Subcutaneous abdominal adipose tissue (tissue), 5 donors: ENCODE data around the gene SETDB1.

ENCODE experiments used
- H3K27ac ChIP-seq: one replicate; pipeline ENCODE4 v1.7.0; 2013; ENCODE audit warnings: low read depth, mild to moderate bottlenecking, inconsistent platforms, low read length, moderate library complexity
- H3K27me3 ChIP-seq, 5 donors: one replicate each; pipeline ENCODE4 v1.7.0; 2013; ENCODE audit warnings: low read length in 5 of 5, inconsistent platforms in 1 of 5; ENCODE audit not compliant: control insufficient read depth in 5 of 5, insufficient read depth in 4 of 5
- H3K36me3 ChIP-seq, 5 donors: one replicate each; pipeline ENCODE4 v1.7.0; 2013; ENCODE audit warnings: low read length in 5 of 5; ENCODE audit not compliant: control insufficient read depth in 5 of 5, insufficient read depth in 5 of 5
- H3K4me1 ChIP-seq, 5 donors: one replicate each; pipeline ENCODE4 v1.7.0; 2013; ENCODE audit warnings: low read length in 5 of 5, mild to moderate bottlenecking in 3 of 5, moderate library complexity in 1 of 5; ENCODE audit not compliant: control insufficient read depth in 5 of 5, insufficient read depth in 5 of 5
- H3K4me3 ChIP-seq, 5 donors: one replicate each; pipeline ENCODE4 v1.7.0; 2013; ENCODE audit warnings: low read length in 5 of 5, low read depth in 1 of 5
- H3K9ac ChIP-seq, 5 donors: one replicate each; pipeline ENCODE4 v1.7.0; 2013; ENCODE audit warnings: low read length in 5 of 5, mild to moderate bottlenecking in 4 of 5, moderate library complexity in 3 of 5
- H3K9me3 ChIP-seq, 5 donors: one replicate each; pipeline ENCODE4 v1.7.0; 2013; ENCODE audit warnings: low read length in 5 of 5; ENCODE audit not compliant: control insufficient read depth in 5 of 5
- donor health status: healthy.
- donor health status: healthy.
- donor health status: healthy.
- donor health status: healthy.
- donor health status: healthy.

The SETDB1 gene

DNA sequence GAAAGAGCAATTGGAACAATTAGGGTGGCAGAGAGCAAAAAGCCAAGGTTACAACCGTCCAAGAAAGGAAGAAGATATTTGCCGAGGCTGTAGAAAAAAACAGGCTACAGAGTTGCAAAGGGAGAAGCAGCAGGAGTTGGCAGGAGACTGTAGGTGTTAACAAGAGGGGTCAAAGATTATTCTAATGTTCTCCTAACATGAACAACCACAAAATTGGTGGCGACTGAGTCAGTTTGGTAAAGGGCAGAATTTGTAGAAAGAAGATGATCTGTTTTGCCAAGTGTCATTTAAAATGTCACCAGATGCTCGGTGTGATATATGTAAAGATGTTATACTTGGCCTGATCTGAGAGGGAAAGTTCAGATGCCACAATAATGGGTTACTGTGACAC is 81.7 kb downstream of the SETDB1 start:
- Histone ChIP-seq H3K9me3 (no peaks in the 10 kb centered on the region), H3K27ac (peak overlapping the region; percentile 95), H3K36me3 (peaks cover 0 to 2% (median 0%) of the 10 kb centered on the region in 5 donors), H3K9ac (peak overlapping the region; percentile 30 to 86 (median 66)), H3K4me1 (peaks cover 7 to 69% (median 65%) of the 10 kb centered on the region in 5 donors), H3K4me3 (peak overlapping the region; percentile 59 to 99 (median 97)), H3K27me3 (no peaks in the 10 kb centered on the region)

DNA sequence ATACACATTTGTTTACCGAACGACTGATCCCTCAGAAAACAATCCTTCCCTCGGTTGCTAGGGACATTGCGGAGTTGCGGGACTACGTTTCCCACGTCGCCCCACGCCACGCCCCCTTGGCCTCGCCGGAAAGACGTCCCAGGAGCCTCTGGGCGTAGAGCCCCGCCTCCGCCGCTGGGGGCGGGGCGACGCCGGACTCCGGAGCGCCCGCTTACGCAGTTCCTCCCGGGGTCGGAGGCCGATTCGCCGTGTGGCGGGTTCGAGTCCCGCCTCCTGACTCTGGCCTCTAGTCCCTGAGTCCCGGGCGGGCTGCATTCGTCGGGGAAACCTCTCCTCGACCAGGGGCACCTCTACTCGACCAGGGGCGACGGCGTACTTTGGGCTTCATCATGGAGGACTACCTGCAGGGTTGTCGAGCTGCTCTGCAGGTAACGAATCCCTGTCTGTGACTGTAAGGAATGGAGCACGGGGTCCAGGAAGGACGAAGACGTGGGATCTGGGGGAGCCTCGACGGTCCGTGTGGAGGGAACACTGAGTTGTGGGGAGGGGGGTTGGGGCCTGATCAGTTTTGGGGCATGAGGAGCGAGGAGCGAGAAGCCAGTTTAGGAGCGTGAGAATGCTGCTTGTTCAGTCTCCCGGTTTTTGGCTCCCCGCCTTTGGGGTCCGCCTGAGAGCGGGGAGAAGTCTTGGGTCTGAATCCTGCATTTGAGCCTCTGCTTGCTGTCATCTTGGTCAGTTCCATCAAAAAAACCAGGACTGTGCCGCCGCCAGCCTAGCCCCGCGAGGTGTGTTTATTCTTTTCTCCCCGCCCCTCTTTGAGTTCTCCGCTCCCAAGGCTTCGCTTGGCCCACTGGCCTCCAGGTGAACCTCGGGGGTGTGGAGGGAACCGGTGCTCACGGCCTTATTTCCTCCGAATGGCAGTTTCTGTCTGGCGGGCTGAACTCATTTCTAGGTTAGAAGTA is 82.4 kb downstream of the SETDB1 start, which contains the start of gene PRUNE1:
Gene PRUNE1 (plus strand): TSS at position 206 of the 962 bp plus-strand sequence. CDS start 184 bp downstream, at position 390.
- peaks cover 7 to 67% (median 64%) of the 10 kb centered on the region in 5 donors for H3K4me1 ChIP-seq

DNA sequence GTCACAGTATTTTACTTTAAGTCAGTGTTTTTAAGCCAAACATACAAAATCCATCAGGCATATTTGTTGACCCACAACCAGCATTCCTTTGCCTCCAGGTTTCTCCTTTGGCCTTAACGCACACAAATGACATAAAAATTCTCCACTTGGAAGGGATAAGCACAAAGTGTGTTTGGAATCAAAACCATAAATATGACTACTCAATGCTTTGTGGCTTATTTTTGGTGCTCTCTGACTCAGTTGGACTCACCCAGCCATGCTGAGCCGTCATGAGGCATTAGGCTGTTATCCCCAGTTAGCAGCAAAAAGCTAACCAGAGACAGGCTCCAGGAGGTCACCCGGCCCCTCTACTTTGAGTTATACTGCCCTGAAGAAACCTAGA is 83.0 kb downstream of the SETDB1 start:
- Histone ChIP-seq H3K27ac (peak overlapping the region; percentile 95), H3K9me3 (no peaks in the 10 kb centered on the region), H3K27me3 (no peaks in the 10 kb centered on the region), H3K4me3 (peak overlapping the region; percentile 78 to 100 (median 99)), H3K4me1 (peaks cover 7 to 62% (median 57%) of the 10 kb centered on the region in 5 donors), H3K36me3 (peaks cover 0 to 5% (median 0%) of the 10 kb centered on the region in 5 donors), H3K9ac (peak overlapping the region; percentile 61 to 95 (median 89))

More for the DNA sequence above, 82.4 kb downstream of the SETDB1 start, which contains the start of gene PRUNE1:
- Histone ChIP-seq H3K27ac (peak within 1 kb of the TSS; percentile 95), H3K4me3 (peak within 1 kb of the TSS; percentile 78 to 100 (median 99)), H3K36me3 (peaks cover 0 to 5% (median 0%) of the 10 kb centered on the region in 5 donors), H3K9ac (peak within 1 kb of the TSS; percentile 61 to 95 (median 89)), H3K27me3 (no peaks in the 10 kb centered on the region), H3K9me3 (no peaks in the 10 kb centered on the region)

DNA sequence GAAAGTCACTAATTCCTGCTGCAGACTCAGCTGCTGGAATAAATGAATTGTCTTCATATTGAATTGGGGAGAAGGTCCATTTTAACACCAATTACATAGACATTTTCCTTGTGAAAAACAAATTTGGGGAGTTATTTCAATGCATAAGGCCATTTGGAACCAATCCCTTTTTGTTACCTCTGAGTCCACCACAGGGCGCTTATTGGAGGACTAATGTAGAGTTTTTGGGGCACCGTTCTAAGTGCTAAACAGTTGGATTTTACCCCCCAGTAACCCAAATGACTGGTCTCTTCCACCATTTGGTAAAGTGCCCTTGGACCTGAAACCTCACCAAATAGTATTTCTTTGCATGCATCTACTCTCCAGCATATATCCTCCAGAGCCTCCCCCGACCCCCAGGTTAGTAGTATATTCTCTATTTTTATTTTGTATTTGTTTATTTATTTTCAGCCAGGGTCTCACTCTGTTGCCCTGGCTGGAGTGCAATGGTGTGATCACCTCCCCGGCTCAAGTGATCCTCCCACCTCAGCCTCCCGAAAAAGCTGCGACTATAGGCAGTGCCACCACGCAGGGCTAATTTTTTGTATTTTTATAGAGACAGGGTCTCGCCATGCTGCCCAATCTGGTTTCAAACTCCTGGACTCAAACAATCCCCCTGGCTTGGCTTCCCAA is 83.6 kb downstream of the SETDB1 start:
- Histone ChIP-seq H3K27me3 (no peaks in the 10 kb centered on the region), H3K9ac (peak overlapping the region in 1 of 5 donors; percentile 13), H3K9me3 (no peaks in the 10 kb centered on the region), H3K27ac (peak overlapping the region; percentile 95), H3K4me3 (peak overlapping the region in 2 of 5 donors; percentile 93 to 99), H3K4me1 (peaks cover 7 to 57% (median 52%) of the 10 kb centered on the region in 5 donors), H3K36me3 (peaks cover 0 to 5% (median 0%) of the 10 kb centered on the region in 5 donors)

DNA sequence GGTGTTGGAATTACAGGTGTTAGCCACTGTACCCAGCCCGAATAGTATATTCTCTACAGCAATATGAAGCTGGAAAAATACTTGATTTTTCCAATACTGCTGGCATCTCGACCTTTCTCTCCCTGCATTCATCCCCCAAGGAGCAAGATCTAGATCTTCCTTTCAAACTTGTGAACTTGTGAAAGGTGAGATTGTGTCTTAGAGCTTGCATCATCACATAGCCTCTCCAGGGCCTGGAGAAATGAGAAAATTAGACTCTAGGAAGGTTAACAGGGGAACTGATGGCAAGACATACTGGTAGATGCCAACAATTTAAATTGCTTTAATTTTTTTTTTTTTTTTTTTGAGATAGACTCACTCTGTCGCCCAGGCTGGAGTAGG is 84.2 kb downstream of the SETDB1 start:
- no peak overlapping the region for H3K4me3 ChIP-seq
- no peak overlapping the region for H3K27ac ChIP-seq
- no peaks in the 10 kb centered on the region for H3K9me3 ChIP-seq
- peaks cover 7 to 53% (median 47%) of the 10 kb centered on the region in 5 donors for H3K4me1 ChIP-seq
- peaks cover 0 to 5% (median 0%) of the 10 kb centered on the region in 5 donors for H3K36me3 ChIP-seq
- H3K9ac ChIP-seq: no peak overlapping the region
- no peaks in the 10 kb centered on the region for H3K27me3 ChIP-seq

DNA sequence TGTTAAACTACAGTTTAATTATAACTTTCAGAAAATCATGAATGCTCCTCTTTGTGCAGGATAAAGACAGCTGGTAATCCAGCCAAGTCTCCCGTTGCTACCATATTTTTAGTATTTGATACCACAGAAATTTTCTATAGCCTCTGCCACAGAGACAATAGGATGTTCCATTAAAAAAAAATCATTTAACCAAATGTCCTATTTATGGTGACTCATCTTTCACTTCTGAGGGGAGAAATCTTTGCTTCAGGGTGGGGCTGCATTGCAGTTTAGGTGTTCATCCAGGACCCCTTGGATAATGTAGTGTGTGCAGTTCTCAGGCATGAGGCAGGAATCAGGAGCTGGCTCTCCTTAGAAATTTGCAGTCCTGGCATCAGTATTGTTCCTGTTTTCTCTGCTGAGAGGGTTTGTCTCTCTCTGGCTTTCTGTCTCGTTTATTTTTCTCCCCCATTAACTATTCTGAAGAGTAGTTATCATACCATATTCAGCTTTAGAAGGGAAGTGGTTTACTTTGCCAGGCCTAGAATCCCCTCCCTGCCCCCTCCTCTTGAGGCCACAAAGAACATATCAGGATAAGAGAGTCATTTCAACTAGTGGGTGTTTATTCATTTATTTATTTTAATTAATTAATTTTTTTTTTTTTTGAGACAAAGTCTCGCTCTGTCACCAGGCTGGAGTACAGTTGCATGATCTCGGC is 85.1 kb downstream of the SETDB1 start:
- H3K9ac ChIP-seq: peak overlapping the region in 1 of 5 donors; percentile 7
- no peak overlapping the region for H3K4me3 ChIP-seq
- peaks cover 7 to 44% (median 37%) of the 10 kb centered on the region in 5 donors for H3K4me1 ChIP-seq
- peaks cover 0 to 5% (median 0%) of the 10 kb centered on the region in 5 donors for H3K36me3 ChIP-seq
- no peaks in the 10 kb centered on the region for H3K27me3 ChIP-seq
- no peak overlapping the region for H3K27ac ChIP-seq
- no peaks in the 10 kb centered on the region for H3K9me3 ChIP-seq

DNA sequence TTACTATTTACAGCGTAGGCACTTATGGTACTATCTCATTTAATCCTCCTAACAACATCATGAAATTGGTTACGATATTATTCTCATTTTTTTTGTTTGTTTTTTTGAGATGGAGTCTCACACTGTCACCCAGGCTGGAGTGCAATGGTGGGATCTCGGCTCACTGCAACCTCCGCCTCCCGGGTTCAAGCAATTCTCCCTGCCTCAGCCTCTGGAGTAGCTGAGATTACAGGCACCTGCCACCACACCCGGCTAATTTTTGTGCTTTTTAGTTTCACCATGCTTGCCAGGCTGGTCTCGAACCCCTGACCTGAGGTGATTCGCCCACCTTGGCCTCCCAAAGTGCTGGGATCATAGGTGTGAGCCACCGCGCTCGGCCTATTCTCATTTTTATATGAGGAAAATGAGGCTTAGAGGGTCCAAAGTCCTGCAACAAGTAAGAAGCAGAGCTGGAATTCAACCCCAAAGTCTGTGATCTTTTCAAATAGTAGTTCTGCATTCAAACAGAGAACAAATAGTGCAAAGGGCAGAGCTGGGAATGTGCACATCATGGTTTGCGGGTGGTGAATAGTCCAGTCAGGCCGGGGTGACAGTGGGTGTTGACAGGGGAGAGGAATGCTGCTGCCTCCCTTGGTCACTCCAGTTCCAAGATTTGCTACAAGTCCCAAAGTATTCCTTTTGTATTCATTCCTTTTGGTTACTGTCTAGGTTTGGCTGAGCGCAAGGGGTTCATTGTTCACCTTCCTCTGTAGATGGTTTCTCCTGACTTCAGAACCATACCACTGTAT is 86.7 kb downstream of the SETDB1 start:
- H3K9ac ChIP-seq: no peak overlapping the region
- no peak overlapping the region for H3K4me3 ChIP-seq

DNA sequence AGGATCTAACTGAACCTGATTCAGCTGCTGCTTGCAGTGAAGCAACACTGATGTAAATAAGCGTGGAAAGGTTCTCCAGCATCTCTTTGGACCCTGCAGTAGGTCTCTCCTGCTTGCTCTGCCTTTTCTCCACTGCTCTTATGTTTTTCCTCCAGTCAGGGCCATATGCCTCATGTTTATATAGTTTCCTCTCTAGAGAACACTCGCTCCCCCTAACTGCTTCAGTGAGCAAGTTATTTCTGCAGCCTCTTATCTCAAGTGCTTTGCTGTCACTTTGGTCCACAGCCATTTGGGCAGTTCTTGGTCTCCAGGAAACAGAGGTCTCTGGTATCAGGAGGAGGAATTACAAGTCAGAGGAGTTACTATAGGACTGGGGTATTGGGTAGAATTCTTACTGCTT is 87.4 kb downstream of the SETDB1 start:
- no peak overlapping the region for H3K27ac ChIP-seq
- no peaks in the 10 kb centered on the region for H3K9me3 ChIP-seq
- H3K4me1 ChIP-seq: peaks cover 0 to 25% (median 23%) of the 10 kb centered on the region in 5 donors
- no peaks in the 10 kb centered on the region for H3K27me3 ChIP-seq
- no peak overlapping the region for H3K9ac ChIP-seq
- peaks cover 5 to 11% (median 10%) of the 10 kb centered on the region in 5 donors for H3K36me3 ChIP-seq
- no peak overlapping the region for H3K4me3 ChIP-seq

More for the DNA sequence above, 86.7 kb downstream of the SETDB1 start:
- H3K9me3 ChIP-seq: no peaks in the 10 kb centered on the region
- no peaks in the 10 kb centered on the region for H3K27me3 ChIP-seq
- H3K36me3 ChIP-seq: peaks cover under 1 to 7% (median 3%) of the 10 kb centered on the region in 5 donors
- H3K27ac ChIP-seq: no peak overlapping the region
- peaks cover 4 to 28% (median 25%) of the 10 kb centered on the region in 5 donors for H3K4me1 ChIP-seq
